HG03103 (cell line): ENCODE results near the gene EDDM13.
"Not testable (repeated sequence)": the region's sequence is repeated elsewhere in the genome, so short reads cannot be mapped to it uniquely, and the experiment has no call there.

Source experiments
- ATAC-seq: cut with Tn5 transposase; IDR thresholded peaks from one replicate; pipeline ENCODE4 v1.9.1; 2021; ENCODE audit warnings: low read depth; ENCODE audit not compliant: unreplicated experiment

Gene EDDM13, protein sequence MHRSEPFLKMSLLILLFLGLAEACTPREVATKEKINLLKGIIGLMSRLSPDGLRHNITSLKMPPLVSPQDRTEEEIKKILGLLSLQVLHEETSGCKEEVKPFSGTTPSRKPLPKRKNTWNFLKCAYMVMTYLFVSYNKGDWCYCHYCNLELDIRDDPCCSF

DNA sequence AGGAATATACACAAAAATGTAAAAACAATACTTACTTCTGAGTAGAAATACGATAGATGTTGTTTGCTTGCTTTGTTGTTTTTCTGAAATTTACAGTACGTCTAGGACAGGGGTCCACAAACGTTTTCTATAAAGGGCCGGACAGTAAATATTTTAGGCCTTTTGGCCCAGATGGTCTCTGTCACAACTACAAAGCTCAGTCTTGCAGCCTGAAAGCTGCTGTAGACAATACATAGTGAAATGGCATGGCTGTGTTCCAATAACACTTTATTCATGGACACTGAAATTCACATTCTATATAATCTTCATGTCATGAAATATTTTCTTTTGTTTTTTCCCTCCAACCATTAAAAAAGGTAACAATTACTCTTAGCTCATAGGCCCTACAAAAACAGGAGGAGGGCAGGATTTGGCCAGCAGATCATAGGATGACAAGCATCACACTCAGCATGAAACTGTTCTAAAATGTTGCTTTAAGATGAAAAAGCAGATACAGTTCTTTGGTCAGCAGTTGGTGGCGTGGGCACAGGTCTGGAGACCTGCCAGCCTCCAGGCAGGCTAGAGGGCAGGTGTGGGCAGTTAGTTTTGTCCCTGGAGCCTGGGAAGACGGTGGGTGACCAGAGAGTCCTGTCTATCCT is at the start of gene EDDM13:
Gene EDDM13, plus strand, starts transcription at position 588 of the 638 bp plus-strand sequence. CDS start 87 bp downstream, outside the sequence.
- ATAC-seq = no peak

DNA sequence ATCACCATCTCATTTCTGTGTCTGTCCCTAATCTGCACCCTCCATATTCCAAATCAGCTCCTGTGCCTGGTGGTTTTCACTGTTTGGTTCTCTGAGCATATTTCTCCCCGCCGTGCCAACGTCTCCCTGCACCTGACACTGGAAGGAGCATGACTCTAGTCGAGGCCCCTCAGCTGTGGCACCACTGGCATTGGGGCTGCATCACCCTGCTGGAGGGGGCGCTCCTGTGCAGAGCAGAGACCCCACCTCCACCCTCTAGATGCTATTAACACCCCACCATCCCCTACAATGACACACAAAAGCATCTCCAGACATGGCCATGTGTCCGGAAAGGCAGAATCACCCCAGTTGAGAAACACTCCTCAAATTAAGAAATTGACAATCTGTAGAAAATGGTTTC is 49.6 kb upstream of the EDDM13 start:
- no peak for ATAC-seq

DNA sequence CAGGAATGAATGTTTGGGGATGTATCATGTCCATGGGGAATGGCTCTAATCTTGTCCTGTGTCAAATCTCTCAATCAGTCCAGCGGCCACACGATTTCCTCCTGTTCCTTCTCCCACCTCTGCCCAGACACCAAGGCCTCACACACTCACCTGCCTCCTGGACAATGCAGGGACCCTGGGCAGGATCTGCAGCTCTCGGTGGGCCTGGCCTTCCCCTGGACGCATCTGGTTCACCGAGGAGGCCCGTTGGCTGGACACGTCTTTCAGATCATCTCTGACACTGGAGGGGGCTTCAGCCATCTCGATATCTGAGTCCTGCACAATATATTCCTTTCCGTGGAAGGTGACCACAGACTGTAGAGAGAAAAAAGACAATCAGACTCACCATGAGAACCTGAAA is 49.1 kb upstream of the EDDM13 start:
- no peak for ATAC-seq

- ATAC-seq = no peak
These were observed 27.3 kb upstream of the EDDM13 start for GRCh38 chr19:56245121-56245740.

DNA sequence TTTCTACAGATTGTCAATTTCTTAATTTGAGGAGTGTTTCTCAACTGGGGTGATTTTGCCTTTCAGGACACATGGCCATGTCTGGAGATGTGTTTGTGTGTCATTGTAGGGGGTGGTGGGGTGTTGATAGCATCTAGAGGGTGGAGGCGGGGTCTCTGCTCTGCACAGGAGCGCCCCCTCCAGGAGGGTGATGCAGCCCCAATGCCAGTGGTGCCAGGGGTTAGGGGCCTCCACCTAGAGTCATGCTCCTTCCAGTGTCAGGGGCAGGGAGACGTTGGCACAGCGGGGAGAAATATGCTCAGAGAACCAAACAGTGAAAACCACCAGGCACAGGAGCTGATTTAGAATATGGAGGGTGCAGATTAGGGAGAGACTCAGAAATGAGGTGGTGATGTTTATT is 26.8 kb upstream of the EDDM13 start:
- ATAC-seq = not testable (repeated sequence)

- not testable (repeated sequence) for ATAC-seq
These were observed 23.7 kb upstream of the EDDM13 start for GRCh38 chr19:56248736-56249338.

GRCh38 chr19:56252699-56253422 is 19.7 kb upstream of the EDDM13 start:
- ATAC-seq = no peak

GRCh38 chr19:56253737-56254136 is 18.8 kb upstream of the EDDM13 start:
- no peak for ATAC-seq

- ATAC-seq = no peak
These were observed 14.3 kb upstream of the EDDM13 start for GRCh38 chr19:56258272-56258671.

- ATAC-seq = no peak
These were observed 11.4 kb upstream of the EDDM13 start for GRCh38 chr19:56261145-56261544.

GRCh38 chr19:56261932-56262331 is 10.6 kb upstream of the EDDM13 start:
- not testable (repeated sequence) for ATAC-seq

DNA sequence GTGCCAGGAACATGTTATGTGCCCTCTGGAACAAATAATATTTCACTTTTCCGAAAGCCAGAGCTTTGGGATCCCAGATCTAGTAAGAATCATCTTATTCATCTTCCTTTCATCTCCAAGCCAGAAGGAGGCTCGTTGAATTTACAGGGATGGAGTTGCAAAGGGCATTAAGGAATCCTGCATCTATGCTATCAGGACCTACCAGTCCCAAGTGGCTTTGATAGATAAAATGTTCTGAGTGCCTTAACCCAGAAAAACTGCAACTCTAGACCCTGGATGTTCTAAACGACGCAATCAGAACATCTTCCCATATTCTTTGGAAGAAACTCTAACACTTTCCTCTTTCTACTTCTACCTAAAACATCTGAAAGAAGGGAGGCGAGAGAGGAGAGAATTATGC is 9.2 kb upstream of the EDDM13 start:
- ATAC-seq = no peak

- ATAC-seq = no peak
These were observed 6.5 kb upstream of the EDDM13 start for GRCh38 chr19:56266051-56266450.

DNA sequence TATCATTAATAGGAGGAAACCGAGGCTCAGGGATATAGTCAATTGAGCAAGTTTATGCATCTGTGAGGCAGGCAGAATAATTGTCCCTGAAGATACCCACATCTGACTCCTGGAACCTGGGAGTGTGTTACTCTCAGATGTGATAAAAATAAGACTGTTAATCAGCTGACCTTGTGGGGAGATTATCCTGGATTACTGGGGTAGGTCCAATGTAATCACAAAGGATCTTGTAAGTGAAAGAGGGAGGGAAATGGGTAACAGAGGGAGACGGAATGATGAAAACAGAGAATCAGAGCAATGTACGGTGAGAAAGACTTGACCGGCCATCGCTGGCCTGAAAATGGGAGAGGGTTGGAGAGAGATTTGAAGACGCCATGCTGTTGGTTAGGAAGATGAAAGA is 3.2 kb upstream of the EDDM13 start:
- ATAC-seq = no peak

DNA sequence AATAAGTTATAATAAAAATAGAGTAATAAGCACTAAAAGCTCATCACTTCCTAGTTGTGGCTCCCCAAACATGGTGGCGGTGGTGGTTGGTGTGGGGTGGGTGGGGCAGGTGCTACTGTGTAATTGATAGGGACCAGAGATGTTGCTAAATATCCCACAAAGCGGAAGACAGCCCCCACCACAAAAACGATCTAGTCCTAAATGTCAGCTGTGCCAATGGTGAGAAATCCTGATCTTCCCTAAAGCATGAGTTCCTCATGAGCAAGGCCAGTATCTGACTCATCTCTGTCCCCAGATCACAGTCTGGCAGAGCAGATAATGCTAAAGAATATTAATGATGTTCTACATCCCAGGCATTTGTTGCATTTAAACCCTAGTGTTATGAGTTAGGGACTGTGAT is 1.9 kb upstream of the EDDM13 start:
- ATAC-seq = no peak

DNA sequence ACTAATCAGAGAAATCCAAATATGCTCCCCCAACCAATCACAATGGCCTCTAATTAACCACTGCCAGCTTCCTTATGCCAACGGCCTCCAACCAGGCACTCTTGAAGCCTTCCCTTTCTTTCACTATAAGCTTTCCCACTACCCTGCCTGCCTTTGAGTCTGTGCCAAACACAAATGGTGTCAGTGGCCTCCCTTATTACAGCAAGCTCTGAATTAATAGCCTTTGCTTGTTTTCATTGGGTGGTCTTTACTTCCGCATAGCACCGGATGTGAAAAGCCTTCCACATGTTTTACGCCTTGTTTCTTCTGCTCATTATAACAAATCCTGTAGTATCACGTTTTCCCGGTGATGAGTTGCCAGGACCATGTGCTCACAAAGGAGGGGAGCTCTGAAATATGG is 1.4 kb upstream of the EDDM13 start:
- ATAC-seq = no peak

- ATAC-seq = no peak
These were observed 1.1 kb downstream of the EDDM13 start for GRCh38 chr19:56273563-56274117.

GRCh38 chr19:56282809-56283208 is 10.3 kb downstream of the EDDM13 start:
- ATAC-seq = no peak

DNA sequence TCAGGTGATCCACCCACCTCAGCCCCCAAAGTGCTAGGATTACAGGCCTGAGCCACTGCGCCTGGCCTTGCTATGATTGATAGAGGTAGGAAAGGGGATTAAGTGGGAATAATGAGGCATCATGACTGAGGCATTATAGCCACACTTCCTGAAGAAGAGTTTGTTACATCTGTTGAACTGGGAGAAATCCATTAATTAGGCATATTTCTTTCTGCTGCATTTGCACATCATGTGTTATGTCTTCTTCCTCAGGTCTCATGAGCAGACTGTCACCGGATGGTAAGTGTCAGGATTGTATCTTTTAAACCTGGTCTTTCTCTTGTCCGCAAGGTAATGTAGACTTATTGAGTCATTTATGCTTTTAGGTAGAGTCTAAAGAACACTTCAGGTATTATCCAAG is 12.2 kb downstream of the EDDM13 start:
- no peak for ATAC-seq

DNA sequence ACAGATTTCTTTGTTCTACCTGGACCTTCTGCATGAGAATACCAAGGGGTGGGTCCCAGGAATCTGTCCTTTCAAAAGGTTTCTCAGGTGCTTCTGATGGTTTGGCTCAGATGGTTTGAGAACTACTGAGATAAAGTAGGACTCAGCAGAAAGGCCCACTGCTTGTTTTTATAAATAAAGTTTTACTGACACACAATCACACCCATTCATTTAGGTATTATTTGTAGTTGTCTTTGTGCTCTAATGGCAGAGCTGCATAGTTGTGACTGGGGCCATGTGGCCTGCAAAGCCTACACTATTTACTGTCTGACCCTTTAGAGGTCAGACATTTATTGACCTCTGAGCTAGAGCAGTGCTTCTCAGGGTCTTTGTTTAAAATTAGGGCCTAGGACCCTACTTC is 17.6 kb downstream of the EDDM13 start:
- ATAC-seq = no peak

- no peak for ATAC-seq
These were observed 19.3 kb downstream of the EDDM13 start for GRCh38 chr19:56291867-56292266.
